GM10248 (cell line): ENCODE results near the gene CROCC2.

Experiments
- CTCF ChIA-PET: fragments of 300-600 bp; sonication (Branson Sonifier 250); formaldehyde crosslinking; extraction: SDS; loops from one replicate; lab custom pipeline; 2021; ENCODE audit warnings: antibody characterized with exemption; lab: Yijun Ruan, JAX
- POLR2A ChIA-PET: fragments of 350-650 bp; sonication (Branson Sonifier 250); formaldehyde crosslinking; extraction: SDS; loops from one replicate; lab custom pipeline; 2020; ENCODE audit warnings: antibody characterized with exemption; lab: Yijun Ruan, JAX
- DNase-seq: peaks from one replicate; pipeline ENCODE4 v3.0.0; 2012; ENCODE audit errors: extremely low spot score
- TF ChIP-seq, protein P1 (sequence below): IDR thresholded peaks from 2 replicates; pipeline ENCODE4 v1.5.1; 2012; ENCODE audit warnings: mild to moderate bottlenecking, low read depth; ENCODE audit errors: extremely low read depth, missing control alignments, control extremely low read depth

CROCC2 gene

GRCh38 chr2:240993446-240994170 is 87.5 kb downstream of the CROCC2 start:
- ChIA-PET CTCF (no interaction called here), POLR2A (no interaction called here)
- TF ChIP-seq, protein P1, sequence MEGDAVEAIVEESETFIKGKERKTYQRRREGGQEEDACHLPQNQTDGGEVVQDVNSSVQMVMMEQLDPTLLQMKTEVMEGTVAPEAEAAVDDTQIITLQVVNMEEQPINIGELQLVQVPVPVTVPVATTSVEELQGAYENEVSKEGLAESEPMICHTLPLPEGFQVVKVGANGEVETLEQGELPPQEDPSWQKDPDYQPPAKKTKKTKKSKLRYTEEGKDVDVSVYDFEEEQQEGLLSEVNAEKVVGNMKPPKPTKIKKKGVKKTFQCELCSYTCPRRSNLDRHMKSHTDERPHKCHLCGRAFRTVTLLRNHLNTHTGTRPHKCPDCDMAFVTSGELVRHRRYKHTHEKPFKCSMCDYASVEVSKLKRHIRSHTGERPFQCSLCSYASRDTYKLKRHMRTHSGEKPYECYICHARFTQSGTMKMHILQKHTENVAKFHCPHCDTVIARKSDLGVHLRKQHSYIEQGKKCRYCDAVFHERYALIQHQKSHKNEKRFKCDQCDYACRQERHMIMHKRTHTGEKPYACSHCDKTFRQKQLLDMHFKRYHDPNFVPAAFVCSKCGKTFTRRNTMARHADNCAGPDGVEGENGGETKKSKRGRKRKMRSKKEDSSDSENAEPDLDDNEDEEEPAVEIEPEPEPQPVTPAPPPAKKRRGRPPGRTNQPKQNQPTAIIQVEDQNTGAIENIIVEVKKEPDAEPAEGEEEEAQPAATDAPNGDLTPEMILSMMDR = no peak
- DNase-seq = no peak

GRCh38 chr2:240994171-240994896 is 88.2 kb downstream of the CROCC2 start:
- ChIA-PET POLR2A (no interaction called here), CTCF (no interaction called here)
- TF ChIP-seq, protein P1 = no peak
- no peak for DNase-seq

GRCh38 chr2:240995041-240996021 is 89.2 kb downstream of the CROCC2 start:
- CTCF ChIA-PET = no interaction called here
- POLR2A ChIA-PET = no interaction called here
- DNase-seq = no peak
- TF ChIP-seq, protein P1 = no peak

- TF ChIP-seq, protein P1 = no peak
- no peak for DNase-seq
- CTCF ChIA-PET = no interaction called here
- POLR2A ChIA-PET = no interaction called here
These were observed 90.2 kb downstream of the CROCC2 start for GRCh38 chr2:240996161-240996833.

- no peak for DNase-seq
- ChIA-PET POLR2A (no interaction called here), CTCF (no interaction called here)
- TF ChIP-seq, protein P1 = no peak
These were observed 90.7 kb downstream of the CROCC2 start for GRCh38 chr2:240996834-240997140.
